Spinal cord (tissue), 10 donors: Measurements from ENCODE around the gene S100A7A. TPM values are rescaled to one million over a fixed set of nuclear protein-coding genes. Genes with fewer than 3 reads are reported as not detected.

ENCODE experiments used
- DNase-seq, 6 donors: peaks; one replicate each; pipeline versions ENCODE4 v3.0.0 to v3.0.0-alpha.2; 2013 to 2015; ENCODE audit warnings: low spot score in 6 of 6, low read depth in 4 of 6
- H3K27ac ChIP-seq: one replicate; pipeline ENCODE4 v1.5.1; 2013; ENCODE audit warnings: low read depth, low read length, control low read depth
- H3K27me3 ChIP-seq: one replicate; pipeline ENCODE4 v1.6.1; 2013; ENCODE audit warnings: low read length; ENCODE audit not compliant: control insufficient read depth, insufficient read depth
- H3K36me3 ChIP-seq: one replicate; pipeline ENCODE4 v1.6.1; 2013; ENCODE audit warnings: low read length; ENCODE audit not compliant: control insufficient read depth, insufficient read depth
- H3K4me1 ChIP-seq: one replicate; pipeline ENCODE4 v1.6.1; 2013; ENCODE audit warnings: low read length; ENCODE audit not compliant: control insufficient read depth, insufficient read depth
- H3K4me3 ChIP-seq: one replicate; pipeline ENCODE4 v1.5.1; 2013; ENCODE audit warnings: low read depth, low read length, control low read depth
- H3K9me3 ChIP-seq: one replicate; pipeline ENCODE4 v1.6.1; 2013; ENCODE audit warnings: low read length; ENCODE audit not compliant: control insufficient read depth, insufficient read depth
- WGBS: methylation state at CpG from one replicate; pipeline ENCODE4 v1.1.5; 2013; ENCODE audit warnings: missing lambda C conversion rate; ENCODE audit not compliant: insufficient coverage; 5-methylcytosine and 5-hydroxymethylcytosine counted together
- polyA plus RNA-seq, 2 donors: library from polyadenylated mRNA; unstranded; fragments of 120-200 nt; gene quantifications; one replicate each; pipeline ENCODE4 v1.2.1, GENCODE V29; 2013; ENCODE audit not compliant: insufficient read length in 2 of 2
- total RNA-seq, 2 donors: library from RNA; depleted of rRNA in 1 of 2; stranded (reverse); fragments of 120-200 nt in 1 of 2; fragments of >200 nt in 1 of 2; gene quantifications; one replicate each; pipeline versions ENCODE4 v1.2.3 to v1.2.4, GENCODE V29; 2013 to 2014
- donor health status: healthy.

S100A7A gene
- total and polyA plus RNA-seq, 4 donors, result not detected

GRCh38 chr1:153430561-153430960 lies 14.2 kb downstream of the S100A7A start:
- peaks cover 2% of the 10 kb centered on the region for H3K27me3 ChIP-seq
- DNase-seq, result no peak
- no peaks in the 10 kb centered on the region for H3K9me3 ChIP-seq
- 75% methylated on average over 3 of the region's 3 CpGs for WGBS
- H3K27ac ChIP-seq, result no peak overlapping the region
- H3K36me3 ChIP-seq, result no peaks in the 10 kb centered on the region
- no peak overlapping the region for H3K4me3 ChIP-seq
- H3K4me1 ChIP-seq, result peaks cover 2% of the 10 kb centered on the region

GRCh38 chr1:153431002-153431401 lies 14.7 kb downstream of the S100A7A start:
- Histone ChIP-seq H3K36me3 (no peaks in the 10 kb centered on the region), H3K27me3 (peaks cover 2% of the 10 kb centered on the region), H3K4me1 (peaks cover 2% of the 10 kb centered on the region), H3K9me3 (no peaks in the 10 kb centered on the region), H3K27ac (no peak overlapping the region), H3K4me3 (no peak overlapping the region)
- whole genome bisulfite sequencing, result 86% methylated on average over 16 of the region's 17 CpGs
- DNase-seq, result no peak

GRCh38 chr1:153431427-153431826 lies 15.1 kb downstream of the S100A7A start:
- H3K27ac ChIP-seq, result no peak overlapping the region
- no peaks in the 10 kb centered on the region for H3K9me3 ChIP-seq
- WGBS, result no CpG with 5 or more reads among the region's 3 CpGs
- H3K36me3 ChIP-seq, result no peaks in the 10 kb centered on the region
- peaks cover 2% of the 10 kb centered on the region for H3K4me1 ChIP-seq
- H3K4me3 ChIP-seq, result no peak overlapping the region
- DNase-seq, result no peak
- peaks cover 2% of the 10 kb centered on the region for H3K27me3 ChIP-seq

GRCh38 chr1:153431928-153432327 lies 15.6 kb downstream of the S100A7A start:
- 76% methylated on average over 3 of the region's 4 CpGs for WGBS
- Histone ChIP-seq H3K4me1 (peaks cover 2% of the 10 kb centered on the region), H3K9me3 (no peaks in the 10 kb centered on the region), H3K27ac (no peak overlapping the region), H3K36me3 (no peaks in the 10 kb centered on the region), H3K4me3 (no peak overlapping the region), H3K27me3 (peaks cover 2% of the 10 kb centered on the region)
- DNase-seq, result no peak

- Histone ChIP-seq H3K9me3 (no peaks in the 10 kb centered on the region), H3K27ac (no peak overlapping the region), H3K4me3 (no peak overlapping the region), H3K36me3 (no peaks in the 10 kb centered on the region), H3K27me3 (peaks cover 2% of the 10 kb centered on the region), H3K4me1 (peaks cover 1% of the 10 kb centered on the region)
- WGBS, result 84% methylated on average over 7 of the region's 9 CpGs
- no peak for DNase-seq
Measured at GRCh38 chr1:153432874-153433681, 16.8 kb downstream of the S100A7A start.

- DNase-seq, result no peak
- H3K27ac ChIP-seq, result no peak overlapping the region
- H3K4me1 ChIP-seq, result no peaks in the 10 kb centered on the region
- H3K36me3 ChIP-seq, result no peaks in the 10 kb centered on the region
- H3K9me3 ChIP-seq, result no peaks in the 10 kb centered on the region
- no peak overlapping the region for H3K4me3 ChIP-seq
- 83% methylated on average over 11 of the region's 11 CpGs for WGBS
- no peaks in the 10 kb centered on the region for H3K27me3 ChIP-seq
Measured at GRCh38 chr1:153434746-153435455, 18.6 kb downstream of the S100A7A start.

GRCh38 chr1:153437236-153437635 lies 20.9 kb downstream of the S100A7A start:
- Histone ChIP-seq H3K27me3 (no peaks in the 10 kb centered on the region), H3K9me3 (no peaks in the 10 kb centered on the region), H3K4me1 (no peaks in the 10 kb centered on the region), H3K4me3 (no peak overlapping the region), H3K27ac (no peak overlapping the region), H3K36me3 (no peaks in the 10 kb centered on the region)
- DNase-seq, result no peak
- 83% methylated on average over 3 of the region's 4 CpGs for WGBS

- Histone ChIP-seq H3K4me3 (no peak overlapping the region), H3K27ac (no peak overlapping the region), H3K4me1 (no peaks in the 10 kb centered on the region), H3K9me3 (no peaks in the 10 kb centered on the region), H3K27me3 (no peaks in the 10 kb centered on the region), H3K36me3 (no peaks in the 10 kb centered on the region)
- DNase-seq, result no peak
- 79% methylated on average over 5 of the region's 7 CpGs for WGBS
Measured at GRCh38 chr1:153438599-153438998, 22.3 kb downstream of the S100A7A start.

- Histone ChIP-seq H3K4me1 (no peaks in the 10 kb centered on the region), H3K4me3 (no peak overlapping the region)
Measured at GRCh38 chr1:153439273-153439672, 23.0 kb downstream of the S100A7A start.

More at GRCh38 chr1:153439273-153439672, 23.0 kb downstream of the S100A7A start:
- no peak for DNase-seq
- Histone ChIP-seq H3K27ac (no peak overlapping the region), H3K9me3 (no peaks in the 10 kb centered on the region), H3K36me3 (no peaks in the 10 kb centered on the region), H3K27me3 (peaks cover 3% of the 10 kb centered on the region)
